DND-41 (cell line): Measurements from ENCODE around the gene BEX3.
A peak's percentile ranks its signal among the peaks of the same experiment; 100 is the strongest.

Experiments
- ATAC-seq: fragments of 200-7000 bp; cut with Tn5 transposase; 3 replicates; pipeline ENCODE4 v1.9.1; 2021; ENCODE audit warnings: low read depth; ENCODE audit not compliant: insufficient read depth
- DNase-seq: peaks from one replicate; pipeline ENCODE4 v3.0.0-alpha.2; 2020
- H2AFZ ChIP-seq: 2 replicates; pipeline ENCODE4 v1.6.0; 2012; ENCODE audit warnings: low read depth, low read length
- H3K27ac ChIP-seq: 2 replicates; pipeline ENCODE4 v1.5.1; 2012; ENCODE audit warnings: low read length, inconsistent platforms
- H3K27me3 ChIP-seq: fragments of 200-600 bp; sonication (generic); 2 replicates; pipeline ENCODE4 v1.6.0; 2012; ENCODE audit warnings: low read length, mild to moderate bottlenecking, inconsistent platforms; ENCODE audit not compliant: insufficient read depth, poor library complexity
- H3K36me3 ChIP-seq: 2 replicates; pipeline ENCODE4 v1.5.1; 2012; ENCODE audit warnings: low read length, inconsistent platforms; ENCODE audit not compliant: insufficient read depth
- H3K4me1 ChIP-seq: 2 replicates; pipeline ENCODE4 v1.5.1; 2012; ENCODE audit warnings: mild to moderate bottlenecking, low read length; ENCODE audit not compliant: insufficient read depth
- H3K4me2 ChIP-seq: 2 replicates; pipeline ENCODE4 v1.6.0; 2012; ENCODE audit warnings: mild to moderate bottlenecking, moderate library complexity, low read length, inconsistent platforms; ENCODE audit not compliant: insufficient read depth
- H3K4me3 ChIP-seq, 2 experiments: fragments of 200-600 bp in 1 of 2; shearing (Covaris generic) in 1 of 2; 2 replicates each; pipeline ENCODE4 v1.5.1; 2012 to 2016; ENCODE audit warnings: inconsistent platforms in 2 of 2, low read length in 2 of 2, mild to moderate bottlenecking in 2 of 2, low read depth in 1 of 2, moderate library complexity in 1 of 2
- H3K79me2 ChIP-seq: 2 replicates; pipeline ENCODE4 v1.6.0; 2012; ENCODE audit warnings: low read length, inconsistent platforms; ENCODE audit not compliant: insufficient read depth
- H3K9ac ChIP-seq: 2 replicates; pipeline ENCODE4 v1.6.0; 2012; ENCODE audit warnings: low read depth, mild to moderate bottlenecking, inconsistent platforms, low read length, moderate library complexity
- H3K9me3 ChIP-seq: 2 replicates; pipeline ENCODE4 v1.5.1; 2012; ENCODE audit warnings: low read length, moderate library complexity, mild to moderate bottlenecking, inconsistent platforms; ENCODE audit not compliant: insufficient read depth, severe bottlenecking
- H4K20me1 ChIP-seq: 2 replicates; pipeline ENCODE4 v1.6.0; 2012; ENCODE audit warnings: low read length; ENCODE audit not compliant: insufficient read depth
- EZH2 ChIP-seq: IDR thresholded peaks from 3 replicates; pipeline ENCODE4 v1.6.1; 2012; ENCODE audit warnings: borderline replicate concordance, low read depth, mild to moderate bottlenecking, moderate library complexity, low read length, inconsistent platforms; ENCODE audit not compliant: severe bottlenecking
- TF ChIP-seq, protein P1 (sequence below): IDR thresholded peaks from 2 replicates; pipeline ENCODE4 v1.5.1; 2012; ENCODE audit warnings: borderline replicate concordance, low read length, moderate library complexity, mild to moderate bottlenecking; ENCODE audit not compliant: poor library complexity, severe bottlenecking; ENCODE audit errors: extremely low read depth

Gene BEX3

DNA sequence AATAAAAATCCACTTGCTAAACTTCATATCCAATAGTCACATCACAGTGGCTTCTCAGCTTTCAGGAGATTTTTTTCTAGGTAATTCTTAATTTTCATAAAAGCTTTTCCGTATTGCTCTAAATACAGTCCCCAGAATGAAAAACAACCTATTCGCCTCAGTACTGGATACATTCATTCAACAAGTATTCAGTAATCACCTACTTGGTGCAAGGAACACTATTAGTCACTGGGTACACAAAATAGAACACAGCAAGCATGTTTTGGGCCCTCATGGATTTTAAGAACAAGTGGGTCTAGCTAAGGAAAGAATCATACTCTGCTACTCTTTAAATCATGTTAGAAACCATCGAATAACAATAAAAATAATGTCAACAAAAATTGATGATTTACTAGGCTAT is 2.8 kb upstream of the BEX3 start:
- Histone ChIP-seq H3K79me2 (peaks cover 11% of the 10 kb centered on the region; the same call in 1 of the 2 replicates), H3K27me3 (no peaks in the 10 kb centered on the region), H3K27ac (no peak overlapping the region), H4K20me1 (no peaks in the 10 kb centered on the region), H3K9ac (no peak overlapping the region), H2AFZ (no peak overlapping the region), H3K36me3 (peaks cover 7% of the 10 kb centered on the region), H3K9me3 (no peaks in the 10 kb centered on the region), H3K4me2 (no peak overlapping the region), H3K4me3 (no peak overlapping the region), H3K4me1 (peaks cover 13% of the 10 kb centered on the region)
- DNase-seq, result no peak
- TF ChIP-seq, protein P1, sequence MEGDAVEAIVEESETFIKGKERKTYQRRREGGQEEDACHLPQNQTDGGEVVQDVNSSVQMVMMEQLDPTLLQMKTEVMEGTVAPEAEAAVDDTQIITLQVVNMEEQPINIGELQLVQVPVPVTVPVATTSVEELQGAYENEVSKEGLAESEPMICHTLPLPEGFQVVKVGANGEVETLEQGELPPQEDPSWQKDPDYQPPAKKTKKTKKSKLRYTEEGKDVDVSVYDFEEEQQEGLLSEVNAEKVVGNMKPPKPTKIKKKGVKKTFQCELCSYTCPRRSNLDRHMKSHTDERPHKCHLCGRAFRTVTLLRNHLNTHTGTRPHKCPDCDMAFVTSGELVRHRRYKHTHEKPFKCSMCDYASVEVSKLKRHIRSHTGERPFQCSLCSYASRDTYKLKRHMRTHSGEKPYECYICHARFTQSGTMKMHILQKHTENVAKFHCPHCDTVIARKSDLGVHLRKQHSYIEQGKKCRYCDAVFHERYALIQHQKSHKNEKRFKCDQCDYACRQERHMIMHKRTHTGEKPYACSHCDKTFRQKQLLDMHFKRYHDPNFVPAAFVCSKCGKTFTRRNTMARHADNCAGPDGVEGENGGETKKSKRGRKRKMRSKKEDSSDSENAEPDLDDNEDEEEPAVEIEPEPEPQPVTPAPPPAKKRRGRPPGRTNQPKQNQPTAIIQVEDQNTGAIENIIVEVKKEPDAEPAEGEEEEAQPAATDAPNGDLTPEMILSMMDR, result no peak
- no peak for TF ChIP-seq EZH2
- no peak for ATAC-seq

DNA sequence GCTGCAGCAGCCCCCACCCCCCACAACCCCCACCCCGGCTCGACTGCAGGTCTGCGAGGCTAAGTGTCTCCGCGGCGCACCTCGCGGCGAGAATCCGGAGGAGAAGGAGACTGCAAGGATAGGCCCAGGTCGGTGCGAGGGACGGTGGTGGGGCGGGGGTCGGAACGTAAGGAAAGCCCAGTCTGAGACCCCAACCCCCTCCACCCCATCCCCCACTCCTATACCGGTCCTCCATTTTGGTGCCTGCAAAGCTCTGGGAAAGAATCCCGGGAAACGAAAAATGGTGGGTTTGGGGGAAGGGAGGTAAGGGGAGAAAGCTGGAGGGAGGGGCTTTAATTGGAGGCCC is 614 bp downstream of the BEX3 start:
- DNase-seq (peak; percentile 21), ATAC-seq (peak; percentile 57)
- Histone ChIP-seq H3K9me3 (no peaks in the 10 kb centered on the region), H3K4me3 (peak overlapping the region; percentile 23 to 69; a peak in 3 of 4 replicates), H4K20me1 (no peaks in the 10 kb centered on the region), H3K27me3 (no peaks in the 10 kb centered on the region), H3K4me2 (peak overlapping the region; percentile 75), H2AFZ (peak overlapping the region; percentile 62), H3K4me1 (peaks cover 13% of the 10 kb centered on the region), H3K27ac (peak overlapping the region; percentile 50; the same call in 1 of the 2 replicates), H3K36me3 (peaks cover 12% of the 10 kb centered on the region), H3K9ac (peak overlapping the region; percentile 70), H3K79me2 (peaks cover 11% of the 10 kb centered on the region; the same call in 1 of the 2 replicates)
- TF ChIP-seq, protein P1, result no peak
- no peak for TF ChIP-seq EZH2

DNA sequence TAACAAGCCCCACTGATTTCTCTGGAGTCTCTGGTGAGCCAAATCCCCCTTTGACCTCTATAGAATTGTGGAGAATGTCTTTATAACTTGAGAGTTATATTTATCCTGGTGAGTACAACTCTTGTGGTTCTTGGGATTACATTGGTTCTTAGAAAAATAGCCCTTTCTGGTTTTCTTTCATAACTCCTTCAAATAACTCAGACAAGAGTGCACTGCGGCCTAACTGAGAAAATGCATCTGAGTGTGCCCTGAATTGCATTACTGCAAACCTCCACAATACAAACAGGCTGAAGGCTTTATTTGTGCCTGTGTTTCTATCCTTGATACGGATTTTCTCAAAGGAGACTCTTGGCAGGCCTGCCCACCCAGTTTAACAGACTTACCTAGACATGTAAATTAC is 2.7 kb downstream of the BEX3 start:
- Histone ChIP-seq H3K4me1 (peaks cover 13% of the 10 kb centered on the region), H3K4me2 (no peak overlapping the region), H3K79me2 (peaks cover 11% of the 10 kb centered on the region; the same call in 1 of the 2 replicates), H3K27ac (no peak overlapping the region), H3K27me3 (no peaks in the 10 kb centered on the region), H4K20me1 (no peaks in the 10 kb centered on the region), H2AFZ (no peak overlapping the region), H3K9me3 (no peaks in the 10 kb centered on the region), H3K36me3 (peaks cover 12% of the 10 kb centered on the region), H3K4me3 (no peak overlapping the region), H3K9ac (no peak overlapping the region)
- ATAC-seq (no peak), DNase-seq (no peak)
- no peak for TF ChIP-seq EZH2
- TF ChIP-seq, protein P1, result no peak

DNA sequence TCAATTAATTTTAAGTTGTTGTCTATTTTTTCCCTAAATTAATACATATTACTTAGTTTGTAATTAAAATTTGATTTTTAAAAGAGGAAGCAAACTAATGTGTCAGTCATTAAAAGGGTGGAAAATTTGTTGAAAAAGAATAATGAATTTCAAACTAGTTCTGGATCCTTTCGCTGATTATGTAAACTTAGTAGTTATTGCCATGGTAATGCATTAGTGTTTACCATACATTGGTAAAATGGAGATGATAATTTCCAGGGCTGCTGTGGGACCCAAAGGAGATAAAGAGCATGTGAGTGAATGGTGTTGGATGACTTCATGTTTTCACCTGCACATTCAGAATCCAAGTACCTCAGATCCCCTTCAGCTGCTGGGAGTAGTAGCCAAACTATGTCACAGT is 6.5 kb downstream of the BEX3 start:
- H3K79me2 ChIP-seq, result no peaks in the 10 kb centered on the region
- H3K4me2 ChIP-seq, result no peak overlapping the region
- DNase-seq (no peak), ATAC-seq (no peak)
- H3K27ac ChIP-seq, result no peak overlapping the region
- no peak overlapping the region for H2AFZ ChIP-seq
- TF ChIP-seq, protein P1, result no peak
- TF ChIP-seq EZH2, result no peak
- peaks cover under 1% of the 10 kb centered on the region for H3K4me1 ChIP-seq
- no peak overlapping the region for H3K9ac ChIP-seq
- no peaks in the 10 kb centered on the region for H3K9me3 ChIP-seq
- no peak overlapping the region for H3K4me3 ChIP-seq
- H3K27me3 ChIP-seq, result no peaks in the 10 kb centered on the region
- H3K36me3 ChIP-seq, result peaks cover 7% of the 10 kb centered on the region; the same call in 1 of the 2 replicates
- H4K20me1 ChIP-seq, result no peaks in the 10 kb centered on the region
